Mesenteric fat pad (tissue), 1 donor: ENCODE results near the gene KHNYN. TPM values are rescaled to one million over a fixed set of nuclear protein-coding genes. Genes with fewer than 3 reads are reported as not detected.
"Not testable (repeated sequence)": the region's sequence is repeated elsewhere in the genome, so short reads cannot be mapped to it uniquely, and the experiment has no call there.

Experiments
- DNase-seq: peaks from one replicate; pipeline ENCODE4 v3.0.0-alpha.2; 2020; ENCODE audit warnings: low spot score
- total RNA-seq: library from RNA; stranded (reverse); fragmentation: NEBNext Ultra II Directional; extraction: Animal tissue kit (Norgen Biotek cat#: 25700); gene quantifications from one replicate; pipeline ENCODE4 v1.2.1, GENCODE V29; 2021
- donor health status: DM: yes; HTN: yes; CAD: no.

Gene KHNYN
- total RNA-seq, 1 donor from 2014 or later: 41.4 TPM

DNA sequence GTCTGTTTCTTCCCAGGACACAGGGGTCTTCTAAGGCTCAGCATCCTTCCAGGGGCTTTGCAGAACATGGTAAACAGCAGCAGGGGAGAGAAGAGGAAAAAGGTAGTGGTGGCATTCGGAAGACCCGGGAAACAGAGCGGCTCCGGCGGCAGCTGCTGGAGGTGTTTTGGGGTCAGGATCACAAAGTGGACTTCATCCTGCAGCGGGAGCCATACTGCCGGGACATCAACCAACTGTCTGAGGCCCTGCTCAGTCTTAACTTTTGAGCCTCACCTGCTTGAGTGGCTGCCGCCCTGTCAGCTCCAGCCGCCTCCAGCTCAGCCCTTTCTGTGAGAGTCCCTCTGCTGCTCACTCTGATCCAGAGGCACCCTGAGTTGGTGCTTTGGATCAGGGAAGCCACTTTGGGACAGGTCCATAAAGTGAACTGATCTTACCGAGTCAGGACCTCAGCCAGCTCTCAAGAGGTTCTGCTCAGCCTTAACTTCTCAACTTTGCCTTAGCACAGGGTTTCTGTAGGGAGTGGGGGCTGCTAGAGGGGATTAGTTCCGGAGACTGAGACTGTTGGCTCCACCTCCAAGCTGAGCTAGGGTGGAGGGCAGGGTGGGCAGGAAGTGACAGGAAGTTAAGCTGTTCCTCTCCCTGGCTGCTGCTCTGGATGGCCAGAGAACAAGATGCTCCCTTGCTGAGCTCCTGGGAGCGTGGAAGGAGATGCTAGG, 7.4 kb downstream of the KHNYN start:
- DNase-seq: no peak

DNA sequence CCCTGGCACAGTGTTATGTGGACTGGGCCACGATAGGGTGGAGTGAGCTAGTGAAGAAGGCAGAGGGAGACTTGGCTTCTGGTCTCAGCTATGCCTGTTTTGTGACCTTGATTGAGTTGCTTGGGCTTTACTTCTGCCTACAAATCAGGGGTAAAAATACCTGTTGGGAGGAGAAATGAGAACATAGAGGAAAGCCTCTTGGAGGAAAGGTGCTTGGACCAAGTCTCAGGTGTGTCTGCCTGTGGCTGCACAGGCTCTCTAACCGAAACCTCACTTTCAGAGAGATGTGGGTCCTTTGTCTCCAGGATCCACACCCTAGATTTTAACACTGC, 7.9 kb downstream of the KHNYN start:
- DNase-seq: no peak

DNA sequence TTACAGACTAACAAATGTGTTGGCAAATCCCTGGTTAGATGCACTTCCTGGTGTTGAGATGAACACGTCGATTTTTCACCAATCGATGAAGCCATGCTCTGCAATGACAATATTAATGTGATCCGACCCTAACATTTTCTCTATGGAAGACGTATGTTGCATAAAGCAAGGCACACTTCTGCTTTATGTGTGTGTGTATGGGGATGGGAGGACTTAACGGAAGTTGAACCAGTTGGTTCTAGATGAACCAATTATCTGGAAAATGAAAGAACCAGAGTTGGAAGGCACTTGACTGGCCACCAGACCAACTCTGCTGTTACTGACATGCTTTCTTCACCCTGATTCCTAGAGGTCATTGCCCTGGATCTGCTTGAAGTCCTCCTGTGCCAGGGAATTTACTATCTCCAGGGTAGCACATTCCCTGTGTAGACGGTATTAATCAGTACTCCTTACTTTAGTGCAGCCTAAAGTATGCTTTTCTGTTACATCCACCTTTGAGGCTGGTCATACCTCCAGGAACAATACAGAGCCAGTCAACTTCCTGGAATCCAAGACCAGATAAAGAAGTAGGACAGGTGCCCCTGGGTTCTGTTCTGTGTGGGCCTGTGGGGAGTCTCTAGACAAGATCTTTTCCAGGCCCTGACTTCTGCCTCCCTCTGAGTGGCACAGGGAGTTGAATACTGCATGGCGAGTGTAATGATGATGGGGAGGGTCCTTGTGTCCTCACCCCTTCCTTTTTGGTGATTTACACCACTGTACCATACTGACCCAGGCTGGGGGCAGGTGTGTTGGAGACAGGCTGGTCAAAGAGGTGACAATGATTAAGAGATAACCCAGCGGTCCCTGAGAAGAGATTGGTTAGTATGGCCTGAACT, 8.7 kb downstream of the KHNYN start:
- no peak for DNase-seq

DNA sequence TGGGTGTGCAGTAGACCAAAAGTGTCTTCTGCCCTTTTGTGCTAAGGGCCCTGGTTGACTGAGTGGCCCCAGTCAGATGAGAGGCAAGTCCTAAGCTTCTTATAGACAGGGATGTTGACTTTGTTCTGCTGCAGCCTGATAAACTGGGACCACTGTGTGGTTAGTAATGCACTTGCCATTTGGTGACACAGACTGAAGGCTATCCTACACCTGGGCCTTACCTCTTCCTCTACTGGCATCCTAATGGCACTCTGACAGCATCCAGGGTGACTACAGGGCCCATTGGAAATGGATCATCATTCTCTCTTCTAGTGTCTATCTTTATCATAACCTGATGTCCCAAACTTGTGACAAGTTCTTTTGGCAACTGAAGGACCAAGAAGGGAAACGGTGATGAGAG, 9.5 kb downstream of the KHNYN start:
- DNase-seq: no peak

DNA sequence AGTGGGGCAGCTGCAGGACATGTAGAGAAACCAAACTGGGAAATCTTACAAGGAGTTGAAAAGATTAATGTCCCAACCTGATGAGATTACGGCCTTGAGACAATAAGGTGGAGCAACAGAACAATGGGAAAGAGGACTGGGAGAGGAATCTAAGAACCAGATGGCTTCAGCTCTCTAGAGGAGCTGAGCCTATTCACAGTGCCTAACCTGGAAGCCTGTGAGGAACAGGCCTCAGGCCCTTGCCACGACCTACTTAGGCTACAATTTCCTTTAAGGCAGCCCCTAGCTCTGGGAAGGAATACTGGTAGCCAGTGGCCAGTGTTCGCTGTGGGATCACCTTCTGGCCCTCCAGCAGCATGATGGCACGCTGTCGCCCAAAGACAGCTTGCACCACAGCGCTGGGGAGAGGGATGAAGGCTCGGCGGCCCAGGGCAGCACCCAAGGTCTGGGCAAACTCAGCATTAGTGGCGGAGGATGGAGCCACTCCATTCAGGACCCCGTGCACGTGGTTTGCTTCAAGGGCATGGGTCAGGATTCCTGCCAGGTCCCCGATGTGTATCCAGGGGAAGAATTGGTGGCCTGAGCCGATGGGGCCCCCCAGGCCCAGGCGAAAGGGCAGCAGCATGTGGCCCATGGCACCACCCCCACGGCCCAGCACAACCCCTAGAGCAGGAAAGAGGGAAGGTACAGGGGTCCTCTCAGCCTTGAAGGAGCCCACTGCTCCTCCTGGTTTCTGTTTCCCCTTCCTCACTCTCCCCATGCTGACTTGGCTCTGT, 10.3 kb downstream of the KHNYN start:
- no peak for DNase-seq

DNA sequence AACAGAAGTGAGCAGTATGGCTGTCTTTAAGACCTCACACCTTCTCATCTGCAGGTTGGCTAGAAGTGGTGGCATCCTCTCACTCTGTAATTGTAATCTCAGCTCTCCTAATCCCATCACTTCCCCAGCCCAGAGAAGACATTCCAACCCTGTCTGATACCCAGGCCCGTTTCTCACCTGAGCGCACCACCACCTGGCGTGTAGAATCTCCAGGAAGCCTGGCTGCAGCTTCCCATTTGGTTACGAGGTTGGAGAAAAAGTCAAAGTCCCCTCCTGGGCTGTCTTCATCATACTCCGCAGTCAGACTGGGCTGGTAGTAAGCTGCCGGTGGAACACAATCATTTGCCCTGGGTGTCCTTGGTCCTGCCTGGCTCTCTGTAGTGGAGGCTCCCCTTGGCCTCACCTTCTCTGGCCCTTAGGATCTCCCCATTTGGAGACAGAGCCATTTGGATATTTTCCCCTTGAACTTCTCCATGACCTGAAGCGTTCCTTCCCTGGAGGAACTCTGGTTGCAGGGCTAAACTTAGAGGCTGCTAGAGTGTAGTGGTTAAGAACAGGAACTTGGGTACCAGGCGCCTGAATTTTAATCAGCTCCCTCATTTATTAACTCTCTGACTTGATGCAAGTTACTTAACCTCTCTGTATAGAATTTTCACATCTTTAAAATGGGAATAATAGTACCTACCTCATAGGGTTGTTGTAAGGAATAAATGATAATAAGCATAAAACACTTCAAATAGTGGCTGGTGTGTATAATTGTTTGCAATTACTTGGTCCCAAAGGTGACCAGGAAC, 11.0 kb downstream of the KHNYN start:
- DNase-seq: no peak

DNA sequence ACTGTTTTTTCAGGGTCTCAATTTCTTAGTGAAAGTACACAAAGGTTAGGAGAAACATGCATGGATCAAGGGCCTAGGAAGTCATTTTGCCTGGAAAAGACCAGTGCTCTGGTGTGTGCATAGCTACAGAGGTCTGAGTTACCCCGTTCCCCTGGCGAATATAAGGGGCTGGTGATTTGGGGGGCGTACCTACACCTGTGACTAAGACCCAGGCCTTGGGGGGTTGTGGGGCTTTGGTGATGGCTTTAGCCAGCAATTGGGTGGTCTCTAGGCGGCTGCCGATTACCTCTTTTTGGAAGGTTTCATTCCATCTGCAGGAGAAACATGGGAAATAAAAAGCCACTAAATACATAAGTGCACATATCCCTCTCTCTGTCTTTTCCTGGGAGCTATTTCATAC, 11.7 kb downstream of the KHNYN start:
- DNase-seq: no peak

DNA sequence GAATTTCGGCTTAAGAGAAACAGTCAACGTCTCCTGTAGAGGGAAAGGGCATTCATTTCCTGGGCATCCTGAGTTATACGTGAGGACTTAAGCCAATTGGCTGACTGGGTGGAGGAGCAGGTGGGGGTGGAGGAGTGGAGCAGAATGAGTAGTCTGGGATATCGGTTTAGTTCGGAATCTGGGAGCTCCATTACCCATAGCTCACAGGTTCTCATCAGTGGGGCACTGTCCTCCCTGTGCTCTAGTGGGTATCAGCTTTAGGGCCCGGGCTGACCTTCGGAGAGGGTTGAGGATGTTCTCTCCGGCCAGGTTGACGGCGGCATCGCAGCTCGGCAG, 12.1 kb downstream of the KHNYN start:
- no peak for DNase-seq

DNA sequence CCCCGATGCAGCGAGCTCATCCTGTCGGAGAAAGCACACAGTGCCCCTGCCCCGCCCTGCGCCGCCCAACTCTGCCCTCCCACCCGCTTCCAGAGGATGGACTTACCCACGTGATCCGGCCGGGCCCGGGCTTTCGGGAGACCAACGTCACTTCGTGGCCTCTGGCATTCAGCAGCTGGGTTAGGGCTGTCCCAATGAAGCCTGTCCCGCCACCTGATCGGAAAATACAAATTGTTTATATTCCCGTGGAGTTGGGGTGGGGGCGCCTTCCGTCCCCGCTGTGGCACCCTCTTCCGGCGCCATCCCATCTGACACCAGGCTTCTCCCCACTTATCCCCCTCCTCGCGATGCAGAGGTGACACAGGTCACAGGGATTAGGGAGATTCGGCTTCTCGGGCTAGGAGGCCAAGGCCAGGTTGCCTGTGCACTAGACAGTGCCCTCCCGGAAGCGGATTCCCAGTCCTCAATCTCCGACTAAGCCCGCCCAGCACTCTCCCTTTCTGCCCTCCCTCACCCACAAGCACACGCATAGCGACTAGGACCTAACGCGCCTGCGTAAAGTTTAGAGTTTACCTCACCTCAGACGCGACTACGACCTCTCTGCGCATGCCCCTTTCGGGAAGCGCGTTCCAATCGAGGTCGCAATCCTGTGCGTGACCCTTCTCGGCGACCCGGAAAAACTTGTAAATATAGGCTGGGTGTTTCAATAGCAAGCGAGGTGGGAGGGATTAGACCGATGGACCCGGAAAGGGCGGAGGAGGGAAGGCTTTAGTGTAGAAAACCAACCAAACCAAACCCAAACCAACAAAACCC, 12.7 kb downstream of the KHNYN start, which contains the start of gene SDR39U1:
TSS of gene SDR39U1 (minus strand) at position 537 of the 813 bp plus-strand sequence. CDS start at position 530, 7 bp downstream.
- peak; percentile 98 for DNase-seq

DNA sequence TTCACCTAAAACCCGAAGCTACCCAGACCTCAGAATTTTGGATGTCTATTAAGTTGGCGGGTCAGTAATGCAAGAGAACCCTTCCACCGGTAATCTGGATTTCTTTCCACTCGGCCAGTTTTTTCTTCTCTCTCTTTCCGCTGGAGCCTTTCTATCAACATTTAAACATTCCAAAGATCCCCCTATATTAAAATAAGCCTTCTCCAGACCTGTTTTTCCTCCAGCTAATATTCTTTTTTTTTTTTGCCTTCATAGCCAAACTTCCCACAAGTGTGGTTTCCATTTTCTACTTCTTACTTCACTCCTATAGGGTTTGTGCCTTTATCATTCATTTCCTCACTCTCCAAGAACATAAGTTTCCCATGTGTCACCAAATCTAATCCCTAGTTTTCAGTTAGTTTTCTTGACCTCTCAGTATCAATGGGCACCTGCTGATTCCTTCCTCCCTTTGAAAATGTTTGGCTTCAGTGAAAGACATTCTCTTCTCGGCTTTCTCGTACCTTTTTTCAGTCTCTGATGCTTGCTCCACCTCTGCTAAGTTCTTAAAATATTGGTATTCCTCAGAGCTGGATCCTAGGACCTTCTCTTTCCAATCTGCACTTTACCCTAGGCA, 13.4 kb downstream of the KHNYN start:
- no peak for DNase-seq

DNA sequence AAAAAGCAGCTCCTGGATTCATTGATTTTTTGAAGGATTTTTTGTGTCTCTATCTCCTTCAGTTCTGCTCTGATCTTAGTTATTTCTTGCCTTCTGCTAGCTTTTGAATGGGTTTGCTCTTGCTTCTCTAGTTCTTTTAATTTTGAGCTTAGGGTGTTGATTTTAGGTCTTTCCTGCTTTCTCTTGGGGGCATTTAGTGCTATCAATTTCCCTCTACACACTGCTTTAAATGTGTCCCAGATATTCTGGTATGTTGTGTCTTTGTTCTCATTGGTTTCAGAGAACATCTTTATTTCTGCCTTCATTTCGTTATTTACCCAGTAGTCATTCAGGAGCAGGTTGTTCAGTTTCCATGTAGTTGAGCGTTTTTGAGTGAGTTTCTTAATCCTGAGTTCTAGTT, 21.1 kb downstream of the KHNYN start:
- not testable (repeated sequence) for DNase-seq

DNA sequence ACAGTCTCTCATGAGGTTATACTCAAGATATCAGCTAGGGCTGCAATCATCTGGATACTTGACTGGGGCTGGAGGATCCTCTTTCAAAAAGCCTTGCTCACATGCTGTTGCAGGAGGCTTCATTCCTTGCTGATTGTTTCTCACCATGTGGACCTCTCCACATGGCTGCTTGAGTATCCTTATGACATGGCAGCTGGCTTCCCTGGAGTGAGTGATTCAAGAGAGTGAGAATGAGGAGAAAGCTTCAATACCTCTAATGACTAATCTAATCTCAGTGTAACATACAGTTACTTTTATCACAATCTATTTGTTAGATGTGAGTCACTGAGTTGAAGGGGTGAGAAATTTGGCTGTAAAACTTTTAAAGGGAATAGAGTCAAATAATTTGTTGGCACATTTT, 27.2 kb downstream of the KHNYN start:
- no peak for DNase-seq

DNA sequence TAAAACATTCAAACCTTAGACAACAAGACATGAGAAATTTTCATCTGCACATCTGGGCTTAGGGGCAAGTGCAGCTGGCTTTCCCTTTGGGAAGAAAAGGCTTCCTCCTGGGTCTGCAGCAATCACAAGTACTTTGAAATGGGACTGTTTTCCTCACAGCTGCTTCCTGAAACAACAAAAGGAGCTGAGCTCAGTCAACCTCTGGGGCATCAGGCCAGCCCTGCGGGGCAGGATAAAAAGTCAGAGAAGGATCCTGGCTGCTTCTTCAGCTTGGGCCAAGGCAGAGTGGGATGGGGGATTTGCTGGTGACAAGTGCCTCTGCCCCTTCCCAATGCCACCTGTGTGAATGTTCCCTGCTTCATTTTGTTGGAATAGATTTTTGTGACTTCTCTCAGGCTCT, 29.0 kb downstream of the KHNYN start:
- DNase-seq: no peak

DNA sequence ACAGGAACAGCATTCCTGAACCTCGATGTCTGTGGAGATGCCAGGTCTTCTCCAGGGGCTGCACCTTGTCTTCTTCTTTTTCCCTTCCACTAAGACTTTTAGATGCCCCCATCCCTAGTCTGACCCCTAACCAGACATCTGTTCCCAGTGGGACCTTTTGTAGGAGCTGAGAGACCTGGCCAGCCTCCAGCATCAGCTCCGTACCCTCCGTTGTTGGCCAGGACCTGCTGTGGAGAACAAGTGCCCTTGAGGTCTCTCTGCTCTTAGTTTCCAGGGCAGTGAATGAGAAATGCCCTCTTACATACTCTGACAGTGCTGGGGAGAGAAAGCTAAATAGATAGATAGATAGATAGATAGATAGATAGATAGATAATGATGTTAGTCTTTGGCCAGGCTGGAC, 29.6 kb downstream of the KHNYN start:
- no peak for DNase-seq

DNA sequence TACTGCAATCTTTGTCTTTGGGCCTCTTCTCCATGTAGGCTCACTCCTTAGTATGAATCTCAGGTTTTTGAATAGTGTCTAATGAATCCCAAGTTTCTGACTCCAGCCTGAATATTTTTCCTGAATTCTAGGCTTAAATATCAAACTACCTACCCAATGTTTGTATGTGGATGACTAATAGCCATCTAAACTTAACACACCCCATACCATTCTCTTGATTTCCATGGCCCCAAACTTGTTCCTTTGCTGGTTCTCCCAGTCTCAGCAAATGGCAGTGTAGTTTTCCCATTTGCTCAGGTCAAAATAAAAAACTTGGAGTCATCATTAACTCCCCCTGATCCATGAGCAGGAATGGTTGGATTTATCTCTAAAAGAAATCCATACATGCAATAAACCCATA, 31.6 kb downstream of the KHNYN start:
- DNase-seq: no peak

DNA sequence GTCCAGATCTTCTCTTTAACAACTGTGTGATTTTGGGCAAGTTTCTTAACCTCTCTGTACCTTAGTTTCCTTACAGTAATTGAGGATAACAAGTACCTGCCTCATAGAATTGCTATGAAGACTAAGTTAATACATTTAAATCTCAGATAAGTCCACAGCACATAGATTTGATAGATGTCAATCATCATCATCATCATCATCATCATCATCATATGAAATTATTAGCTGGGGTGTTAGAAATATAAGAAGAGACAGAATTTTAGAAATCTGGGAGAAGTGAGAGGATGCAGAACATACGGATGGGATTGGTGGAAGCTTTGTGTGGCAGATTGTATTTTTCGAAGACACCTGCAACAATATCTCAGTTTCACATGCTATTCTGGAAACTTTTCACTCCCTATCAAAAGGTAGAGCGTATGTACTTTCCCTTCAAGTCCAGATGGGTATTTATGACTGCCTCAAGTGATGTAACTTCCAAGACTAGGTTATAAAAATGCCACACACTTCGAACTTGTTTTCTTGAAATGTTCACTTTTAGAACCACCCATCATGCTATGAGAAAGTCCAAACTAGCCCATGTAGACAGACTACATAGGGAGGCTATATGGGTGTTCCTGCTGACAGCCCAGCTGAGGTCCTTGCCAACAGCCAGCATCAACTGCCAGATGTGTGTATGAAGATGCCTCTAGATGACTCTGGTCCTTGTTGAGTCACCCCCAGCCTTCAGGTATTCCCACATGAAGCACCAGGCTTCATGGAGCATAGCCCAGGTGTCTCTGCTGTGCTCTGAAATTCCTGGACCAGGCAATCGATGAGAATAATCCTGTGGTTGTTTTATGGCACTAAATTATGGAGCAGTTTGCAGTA, 33.5 kb downstream of the KHNYN start:
- no peak for DNase-seq

DNA sequence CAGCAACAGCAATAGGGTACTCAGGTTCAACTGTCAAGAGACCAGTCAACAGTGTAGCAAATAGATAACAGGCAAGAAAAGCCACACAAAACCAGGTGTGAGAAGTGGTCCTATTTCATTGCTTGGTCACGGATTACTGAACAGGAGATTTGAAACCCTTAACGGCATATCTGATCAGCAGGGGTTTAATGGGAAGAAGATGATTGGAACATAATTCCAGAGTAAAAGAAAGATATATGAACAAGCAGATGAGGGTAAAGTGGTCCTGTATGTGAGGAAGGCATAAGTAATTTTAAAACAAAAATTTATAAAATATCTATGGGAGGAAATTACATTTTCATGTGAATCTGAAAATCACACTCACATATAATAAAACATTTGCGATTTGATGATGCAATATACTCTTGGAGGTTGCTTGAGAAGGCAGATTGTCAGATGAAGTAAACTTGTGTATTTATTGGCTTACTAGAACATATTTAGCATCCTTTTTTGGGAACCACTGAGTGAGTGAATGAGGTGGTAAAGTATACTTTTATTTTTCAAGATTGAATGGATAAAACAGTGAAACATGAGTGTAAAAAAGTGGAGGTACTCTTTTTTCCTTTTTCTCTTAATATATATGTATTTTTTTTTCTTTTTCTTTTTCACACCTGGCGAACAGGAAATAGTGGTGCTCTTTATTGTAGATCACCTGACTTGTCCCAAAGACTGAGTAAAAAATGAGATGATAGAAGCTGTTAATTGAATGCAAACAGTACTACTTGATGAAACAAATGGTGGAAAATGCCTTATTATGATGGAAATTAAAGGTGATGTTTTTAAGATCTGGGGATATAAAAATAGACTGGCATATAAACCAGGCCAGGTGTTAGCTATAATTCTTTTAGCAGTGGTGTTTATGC, 34.4 kb downstream of the KHNYN start:
- no peak for DNase-seq

DNA sequence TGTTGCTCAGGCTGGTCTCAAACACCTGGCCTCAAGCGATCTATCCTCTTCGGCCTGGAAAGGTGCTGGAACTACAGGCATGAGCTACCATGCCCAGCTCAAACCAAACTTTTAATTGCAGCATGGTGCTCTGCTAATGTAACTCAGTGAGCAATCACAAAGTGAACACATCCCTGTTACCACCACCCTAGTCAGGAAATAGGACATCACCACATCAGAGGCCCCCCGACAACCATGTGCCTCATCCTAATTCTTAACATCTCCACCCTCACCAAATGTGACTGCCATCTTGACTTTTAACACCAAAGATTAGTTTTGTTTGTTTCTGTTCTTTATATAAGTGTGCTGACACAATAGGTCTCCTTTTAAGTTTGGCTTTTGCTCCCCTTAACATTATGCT, 35.6 kb downstream of the KHNYN start:
- no peak for DNase-seq
